Skeletal muscle tissue (tissue), 4 donors: Measurements from ENCODE around the gene EXOC4. TPM values are rescaled to one million over a fixed set of nuclear protein-coding genes. Genes with fewer than 3 reads are reported as not detected.

ENCODE experiments used
- H3K27ac ChIP-seq: one replicate; pipeline ENCODE4 v1.7.0; 2013; ENCODE audit warnings: mild to moderate bottlenecking, low read depth, low read length, inconsistent platforms
- H3K27me3 ChIP-seq, 3 donors: one replicate each; pipeline ENCODE4 v1.7.0; 2013; ENCODE audit warnings: low read length in 3 of 3; ENCODE audit not compliant: control insufficient read depth in 3 of 3, insufficient read depth in 3 of 3
- H3K36me3 ChIP-seq, 3 donors: one replicate each; pipeline ENCODE4 v1.7.0; 2013; ENCODE audit warnings: low read length in 3 of 3; ENCODE audit not compliant: control insufficient read depth in 3 of 3, insufficient read depth in 3 of 3
- H3K4me1 ChIP-seq, 3 donors: one replicate each; pipeline ENCODE4 v1.7.0; 2013; ENCODE audit warnings: low read length in 3 of 3, mild to moderate bottlenecking in 3 of 3; ENCODE audit not compliant: control insufficient read depth in 3 of 3, insufficient read depth in 3 of 3
- H3K4me3 ChIP-seq, 3 donors: one replicate each; pipeline ENCODE4 v1.7.0; 2013; ENCODE audit warnings: low read length in 3 of 3
- H3K9ac ChIP-seq, 3 donors: one replicate each; pipeline ENCODE4 v1.7.0; 2013; ENCODE audit warnings: low read length in 3 of 3, mild to moderate bottlenecking in 3 of 3, moderate library complexity in 2 of 3, low read depth in 1 of 3
- H3K9me3 ChIP-seq, 3 donors: one replicate each; pipeline ENCODE4 v1.7.0; 2013; ENCODE audit warnings: low read length in 3 of 3; ENCODE audit not compliant: control insufficient read depth in 3 of 3
- total RNA-seq: library from RNA; depleted of rRNA; stranded (reverse); fragments of >200 nt; gene quantifications from one replicate; pipeline ENCODE4 v1.2.3, GENCODE V29; 2014
- donor health status: Osteomylitis.

The EXOC4 gene
- total RNA-seq, 1 donor from 2014 or later = 129 TPM

DNA sequence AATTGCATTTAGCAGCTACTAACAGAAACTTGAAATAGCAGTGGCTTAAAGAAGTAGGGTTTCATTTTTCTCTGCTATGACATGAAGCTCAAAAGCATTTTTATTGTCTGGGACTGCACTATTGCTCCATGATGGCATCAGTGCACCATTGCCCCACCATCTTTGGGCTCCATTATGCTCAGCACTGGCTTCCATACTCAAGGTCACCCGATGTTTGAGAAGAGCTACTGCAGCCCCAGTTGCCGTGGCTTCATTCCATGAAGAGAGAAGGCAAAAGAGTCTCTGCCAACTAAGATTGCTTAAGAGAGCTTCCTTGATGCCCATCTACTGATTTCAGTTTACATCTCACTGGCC lies 682.1 kb downstream of the EXOC4 start:
- Histone ChIP-seq H3K27ac (no peak overlapping the region), H3K9me3 (no peaks in the 10 kb centered on the region), H3K27me3 (no peaks in the 10 kb centered on the region), H3K4me3 (no peak overlapping the region), H3K9ac (no peak overlapping the region), H3K4me1 (no peaks in the 10 kb centered on the region), H3K36me3 (peaks cover 4 to 6% (median 5%) of the 10 kb centered on the region in 3 donors)

DNA sequence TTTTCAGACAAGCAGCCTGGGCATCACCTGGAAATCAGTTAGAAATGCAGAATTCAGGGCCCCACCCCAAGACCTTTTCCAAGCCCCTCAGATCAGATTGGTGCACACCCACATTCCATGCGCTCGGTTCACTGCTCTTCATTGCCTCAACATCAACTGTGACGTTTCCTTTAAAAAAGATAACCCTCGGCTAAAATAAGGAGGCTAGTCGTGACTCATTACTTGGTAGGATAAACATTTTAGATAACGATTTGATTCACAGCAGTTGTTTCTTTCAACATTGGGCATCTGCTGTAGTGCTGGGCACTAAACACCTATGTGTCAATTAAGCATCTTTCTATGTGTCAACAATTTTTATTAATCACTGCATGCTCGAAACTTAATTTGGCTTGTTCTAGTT lies 683.2 kb downstream of the EXOC4 start:
- Histone ChIP-seq H3K27ac (no peak overlapping the region), H3K9ac (no peak overlapping the region), H3K27me3 (no peaks in the 10 kb centered on the region), H3K4me3 (no peak overlapping the region), H3K4me1 (no peaks in the 10 kb centered on the region), H3K9me3 (no peaks in the 10 kb centered on the region), H3K36me3 (peaks cover 4 to 6% (median 5%) of the 10 kb centered on the region in 3 donors)

DNA sequence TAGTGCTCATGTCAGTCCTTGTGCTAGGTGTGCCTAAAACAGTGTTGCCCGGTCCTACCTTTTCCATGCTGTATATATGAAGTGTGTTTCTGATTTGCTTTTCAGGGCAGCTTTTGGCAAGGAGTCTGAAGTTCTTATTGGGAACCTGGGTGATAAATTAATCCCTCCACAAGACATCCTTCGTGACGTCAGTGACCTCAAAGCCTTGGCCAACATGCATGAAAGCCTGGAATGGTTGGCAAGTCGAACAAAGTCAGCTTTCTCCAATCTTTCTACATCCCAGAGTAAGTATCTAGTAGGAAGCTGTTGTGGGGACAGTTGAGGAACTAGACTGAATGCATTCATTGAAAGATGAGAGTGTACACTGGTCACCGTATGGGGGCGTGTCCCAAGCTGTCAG lies 684.9 kb downstream of the EXOC4 start:
- H3K9me3 ChIP-seq = no peaks in the 10 kb centered on the region
- no peak overlapping the region for H3K27ac ChIP-seq
- H3K4me1 ChIP-seq = no peaks in the 10 kb centered on the region
- no peak overlapping the region for H3K9ac ChIP-seq
- H3K36me3 ChIP-seq = peaks cover 4 to 6% (median 5%) of the 10 kb centered on the region in 3 donors
- no peak overlapping the region for H3K4me3 ChIP-seq
- no peaks in the 10 kb centered on the region for H3K27me3 ChIP-seq

DNA sequence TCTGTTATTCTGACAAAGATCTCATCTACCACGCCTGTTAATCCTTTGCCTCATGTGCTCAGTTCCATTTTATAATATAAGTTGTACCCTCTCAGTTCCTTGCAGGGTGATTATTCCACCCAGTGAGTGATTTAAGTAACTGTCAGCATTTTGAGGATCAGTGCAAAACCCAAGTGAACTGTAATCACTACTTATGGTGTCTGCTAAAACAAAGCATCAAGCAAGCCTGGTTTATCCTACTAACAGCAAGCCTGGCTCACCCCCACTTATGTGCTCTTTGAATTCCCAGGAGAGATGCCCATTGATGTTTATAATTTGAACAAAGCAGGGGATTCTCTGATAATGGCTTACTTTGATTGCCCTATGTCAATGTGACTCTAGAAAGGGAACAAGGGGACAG lies 687.5 kb downstream of the EXOC4 start:
- Histone ChIP-seq H3K36me3 (peaks cover 4 to 6% (median 5%) of the 10 kb centered on the region in 3 donors), H3K9me3 (no peaks in the 10 kb centered on the region), H3K9ac (no peak overlapping the region), H3K27me3 (no peaks in the 10 kb centered on the region), H3K4me1 (no peaks in the 10 kb centered on the region), H3K27ac (no peak overlapping the region), H3K4me3 (no peak overlapping the region)

DNA sequence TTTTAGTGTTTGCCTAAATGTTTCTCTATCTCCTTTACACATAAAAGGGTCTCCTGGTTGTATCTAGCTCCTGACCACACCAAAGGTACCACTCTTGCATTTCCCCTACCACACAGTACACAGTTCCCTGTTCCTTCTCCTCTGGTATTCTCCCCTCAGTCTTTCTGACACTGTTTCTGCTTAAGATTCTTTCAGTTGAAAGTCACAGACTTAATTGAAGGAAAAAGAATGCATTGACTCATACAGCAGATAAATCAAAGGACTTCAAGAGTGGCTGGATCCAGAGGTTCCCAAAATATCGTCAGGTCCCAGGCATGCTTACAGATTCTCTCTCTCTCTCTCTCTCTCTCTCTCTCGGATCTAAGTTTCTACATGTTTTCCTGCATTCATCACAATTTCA lies 688.6 kb downstream of the EXOC4 start:
- Histone ChIP-seq H3K36me3 (peaks cover 4 to 6% (median 5%) of the 10 kb centered on the region in 3 donors), H3K27ac (no peak overlapping the region), H3K4me3 (no peak overlapping the region)

DNA sequence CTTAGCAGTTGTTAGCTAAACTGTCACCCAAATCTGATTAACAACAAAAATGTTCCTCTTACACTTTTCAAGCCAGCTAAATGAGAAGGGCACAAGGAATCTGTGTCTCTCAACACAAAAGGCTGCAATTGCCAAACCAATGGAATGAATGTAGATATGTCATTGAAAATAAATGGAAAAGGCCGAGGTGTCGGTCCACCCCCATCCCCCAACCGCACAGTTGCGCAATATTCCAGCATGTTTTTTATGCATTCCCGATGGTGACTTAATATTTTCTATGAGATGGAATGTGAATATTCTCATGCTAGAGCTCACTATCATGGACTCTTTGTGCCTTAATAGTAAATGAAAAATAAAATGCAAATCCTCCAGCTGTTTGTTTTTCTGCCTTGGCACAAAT lies 692.6 kb downstream of the EXOC4 start:
- no peaks in the 10 kb centered on the region for H3K27me3 ChIP-seq
- H3K9ac ChIP-seq = no peak overlapping the region
- no peak overlapping the region for H3K4me3 ChIP-seq
- no peaks in the 10 kb centered on the region for H3K9me3 ChIP-seq
- no peaks in the 10 kb centered on the region for H3K36me3 ChIP-seq
- no peak overlapping the region for H3K27ac ChIP-seq
- no peaks in the 10 kb centered on the region for H3K4me1 ChIP-seq

More for the DNA sequence above, 688.6 kb downstream of the EXOC4 start:
- Histone ChIP-seq H3K9ac (no peak overlapping the region), H3K27me3 (no peaks in the 10 kb centered on the region), H3K4me1 (no peaks in the 10 kb centered on the region), H3K9me3 (no peaks in the 10 kb centered on the region)

DNA sequence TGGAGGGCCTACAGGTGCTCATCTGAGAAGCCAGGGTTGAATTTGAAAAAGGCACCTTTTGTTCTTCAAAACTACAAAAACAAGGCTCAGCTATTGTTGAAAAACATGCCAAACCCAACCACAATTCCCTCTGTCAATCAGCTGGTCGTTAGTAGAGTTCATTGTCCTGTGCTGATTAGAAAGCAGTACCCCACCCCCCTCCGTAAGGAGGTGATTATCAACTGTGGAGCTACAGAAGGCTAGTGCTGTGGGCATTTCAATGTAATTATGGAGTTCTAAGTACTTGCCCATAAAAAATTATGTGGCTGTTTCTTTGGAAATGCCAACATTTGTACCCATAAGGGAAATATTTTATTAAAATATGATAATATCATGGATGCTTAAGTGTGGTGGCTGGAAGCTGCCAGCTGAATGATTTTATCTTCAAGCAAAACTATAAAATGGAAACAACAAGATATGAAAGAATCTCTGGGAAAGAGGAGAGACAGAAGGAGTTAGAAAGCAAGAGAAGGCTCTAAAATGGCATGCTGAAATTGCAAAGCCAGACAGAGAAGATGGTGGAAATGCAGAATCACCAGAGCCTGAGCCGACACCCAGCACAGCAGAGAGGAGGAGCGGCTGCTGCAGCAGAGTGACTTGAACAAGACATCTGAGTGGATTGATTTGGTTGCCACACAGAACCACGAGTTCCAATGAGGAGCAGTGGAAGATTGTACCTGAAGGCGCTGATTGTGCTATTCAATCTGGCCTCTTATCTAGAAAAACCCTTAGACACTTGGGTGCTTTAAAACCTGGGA lies 694.8 kb downstream of the EXOC4 start:
- peaks cover 0 to 7% (median 0%) of the 10 kb centered on the region in 3 donors for H3K36me3 ChIP-seq
- H3K27ac ChIP-seq = no peak overlapping the region
- no peaks in the 10 kb centered on the region for H3K27me3 ChIP-seq
- H3K4me3 ChIP-seq = no peak overlapping the region
- no peaks in the 10 kb centered on the region for H3K9me3 ChIP-seq
- no peak overlapping the region for H3K9ac ChIP-seq
- H3K4me1 ChIP-seq = no peaks in the 10 kb centered on the region

DNA sequence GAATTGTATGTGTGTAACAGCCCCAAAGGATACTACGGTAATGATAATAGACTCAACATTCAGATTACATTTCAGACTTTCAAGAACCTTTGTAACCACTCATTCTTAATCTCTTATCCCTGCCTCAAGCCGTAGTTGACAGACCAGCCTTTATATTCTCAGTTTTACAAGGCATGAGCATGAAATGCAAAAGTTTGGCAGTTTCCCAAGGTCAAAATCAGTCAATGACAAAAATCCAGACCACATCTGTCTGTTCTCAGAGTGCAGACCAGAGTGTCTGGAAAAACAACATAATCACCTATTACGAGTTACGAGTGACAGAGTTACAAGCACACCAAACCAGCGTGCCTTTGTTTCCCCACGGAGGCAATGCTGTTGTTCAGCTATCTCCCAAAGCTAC lies 695.7 kb downstream of the EXOC4 start:
- H3K9ac ChIP-seq = no peak overlapping the region

DNA sequence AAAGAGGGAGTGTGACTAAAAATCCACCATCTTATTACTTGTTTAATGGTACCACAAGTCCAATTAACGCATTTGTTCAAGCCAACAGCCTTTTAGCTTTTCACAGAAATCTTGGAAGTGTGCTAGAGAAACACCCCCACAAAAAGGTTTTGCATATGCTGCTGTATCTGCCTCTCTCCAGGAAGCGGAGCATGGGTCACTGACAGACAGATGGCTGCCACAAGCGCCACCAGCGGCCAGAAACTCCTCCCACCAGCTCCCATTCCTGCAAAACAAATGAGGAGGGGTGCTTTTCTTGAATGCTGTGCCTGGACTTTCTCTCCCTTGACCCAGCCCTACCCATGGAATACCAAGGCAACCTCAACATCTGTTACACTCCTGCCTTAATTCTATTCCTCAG lies 698.0 kb downstream of the EXOC4 start:
- Histone ChIP-seq H3K36me3 (peaks cover 0 to 7% (median 0%) of the 10 kb centered on the region in 3 donors), H3K4me1 (no peaks in the 10 kb centered on the region), H3K27ac (no peak overlapping the region), H3K9ac (no peak overlapping the region), H3K9me3 (no peaks in the 10 kb centered on the region), H3K4me3 (no peak overlapping the region), H3K27me3 (no peaks in the 10 kb centered on the region)

More for the DNA sequence above, 695.7 kb downstream of the EXOC4 start:
- H3K27me3 ChIP-seq = no peaks in the 10 kb centered on the region
- H3K9me3 ChIP-seq = no peaks in the 10 kb centered on the region
- H3K36me3 ChIP-seq = peaks cover 0 to 7% (median 0%) of the 10 kb centered on the region in 3 donors
- H3K27ac ChIP-seq = no peak overlapping the region
- no peaks in the 10 kb centered on the region for H3K4me1 ChIP-seq
- H3K4me3 ChIP-seq = no peak overlapping the region

DNA sequence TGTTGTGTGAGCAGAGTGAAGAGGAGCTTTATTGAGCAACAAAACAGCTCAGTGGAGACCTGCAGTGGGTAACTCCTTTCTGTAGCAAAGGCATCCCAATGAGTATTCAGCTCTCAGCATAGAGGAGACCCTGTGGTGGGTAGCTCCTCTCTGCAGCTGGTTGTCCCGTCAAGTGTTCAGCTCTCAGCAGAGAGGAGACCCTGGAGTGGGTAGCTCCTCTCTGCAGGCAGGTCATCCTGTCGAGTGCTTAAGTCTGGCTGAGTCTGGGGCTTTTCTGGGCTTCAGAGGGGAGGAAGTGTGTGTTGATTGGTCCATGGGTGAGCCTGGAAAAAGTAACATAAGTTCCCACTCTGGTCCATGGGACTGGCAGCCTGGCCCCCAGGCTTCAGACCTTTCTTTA lies 702.3 kb downstream of the EXOC4 start:
- Histone ChIP-seq H3K4me1 (no peaks in the 10 kb centered on the region), H3K27me3 (no peaks in the 10 kb centered on the region), H3K4me3 (no peak overlapping the region)

More for the DNA sequence above, 702.3 kb downstream of the EXOC4 start:
- peaks cover 0 to 7% (median 0%) of the 10 kb centered on the region in 3 donors for H3K36me3 ChIP-seq
- no peak overlapping the region for H3K9ac ChIP-seq
- H3K9me3 ChIP-seq = no peaks in the 10 kb centered on the region
- H3K27ac ChIP-seq = no peak overlapping the region
